Measurements from ENCODE around the gene ANKRD60.

DNA sequence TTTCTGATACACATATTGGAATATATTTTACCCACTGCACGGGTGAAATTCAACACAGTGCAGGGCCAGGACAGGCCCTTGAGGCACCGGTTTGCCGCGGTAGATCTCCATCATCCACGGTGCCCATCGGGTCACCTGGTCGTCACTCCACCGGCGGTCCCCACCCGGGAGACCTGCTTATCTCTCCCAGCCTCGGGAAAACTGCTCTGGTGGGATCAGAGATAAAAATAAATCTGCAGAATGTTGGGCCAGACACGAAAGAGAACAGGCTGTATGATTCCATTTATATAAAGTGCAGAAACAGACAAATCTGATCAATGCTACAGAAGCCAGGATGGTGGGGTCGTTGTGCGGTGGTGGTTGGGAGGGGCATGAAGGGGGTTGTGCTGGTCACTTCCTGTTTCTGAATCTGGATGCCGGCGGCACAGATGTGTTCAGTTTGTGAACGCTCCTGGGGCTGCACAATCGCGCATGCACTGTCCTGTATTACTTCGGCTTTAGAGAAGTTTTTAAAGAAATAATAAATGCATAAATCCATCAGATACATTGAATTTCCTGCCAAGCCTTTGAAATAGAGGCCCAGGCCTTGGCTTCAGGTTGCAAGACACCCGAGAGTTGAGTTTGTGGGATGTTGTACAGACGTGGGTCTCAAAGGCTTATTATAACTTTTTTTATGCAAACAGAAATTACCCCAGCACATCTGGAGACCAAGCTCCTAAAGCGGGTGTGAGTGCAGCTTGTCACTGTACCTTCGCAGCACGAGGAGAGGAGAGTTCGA lies 54.3 kb downstream of the ANKRD60 start:
- TF ChIP-seq, protein P1, sequence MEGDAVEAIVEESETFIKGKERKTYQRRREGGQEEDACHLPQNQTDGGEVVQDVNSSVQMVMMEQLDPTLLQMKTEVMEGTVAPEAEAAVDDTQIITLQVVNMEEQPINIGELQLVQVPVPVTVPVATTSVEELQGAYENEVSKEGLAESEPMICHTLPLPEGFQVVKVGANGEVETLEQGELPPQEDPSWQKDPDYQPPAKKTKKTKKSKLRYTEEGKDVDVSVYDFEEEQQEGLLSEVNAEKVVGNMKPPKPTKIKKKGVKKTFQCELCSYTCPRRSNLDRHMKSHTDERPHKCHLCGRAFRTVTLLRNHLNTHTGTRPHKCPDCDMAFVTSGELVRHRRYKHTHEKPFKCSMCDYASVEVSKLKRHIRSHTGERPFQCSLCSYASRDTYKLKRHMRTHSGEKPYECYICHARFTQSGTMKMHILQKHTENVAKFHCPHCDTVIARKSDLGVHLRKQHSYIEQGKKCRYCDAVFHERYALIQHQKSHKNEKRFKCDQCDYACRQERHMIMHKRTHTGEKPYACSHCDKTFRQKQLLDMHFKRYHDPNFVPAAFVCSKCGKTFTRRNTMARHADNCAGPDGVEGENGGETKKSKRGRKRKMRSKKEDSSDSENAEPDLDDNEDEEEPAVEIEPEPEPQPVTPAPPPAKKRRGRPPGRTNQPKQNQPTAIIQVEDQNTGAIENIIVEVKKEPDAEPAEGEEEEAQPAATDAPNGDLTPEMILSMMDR (IDR thresholded peaks at IDR 0.05), result no peak
- no peak for TF ChIP-seq EZH2 (IDR thresholded peaks at IDR 0.05; ENCODE audit: borderline replicate concordance, insufficient read depth, low read depth, low read length, poor library complexity, severe bottlenecking)

Measured in B cell (primary cell).